ENCODE measurements around the gene CERS1.

CERS1 gene

DNA sequence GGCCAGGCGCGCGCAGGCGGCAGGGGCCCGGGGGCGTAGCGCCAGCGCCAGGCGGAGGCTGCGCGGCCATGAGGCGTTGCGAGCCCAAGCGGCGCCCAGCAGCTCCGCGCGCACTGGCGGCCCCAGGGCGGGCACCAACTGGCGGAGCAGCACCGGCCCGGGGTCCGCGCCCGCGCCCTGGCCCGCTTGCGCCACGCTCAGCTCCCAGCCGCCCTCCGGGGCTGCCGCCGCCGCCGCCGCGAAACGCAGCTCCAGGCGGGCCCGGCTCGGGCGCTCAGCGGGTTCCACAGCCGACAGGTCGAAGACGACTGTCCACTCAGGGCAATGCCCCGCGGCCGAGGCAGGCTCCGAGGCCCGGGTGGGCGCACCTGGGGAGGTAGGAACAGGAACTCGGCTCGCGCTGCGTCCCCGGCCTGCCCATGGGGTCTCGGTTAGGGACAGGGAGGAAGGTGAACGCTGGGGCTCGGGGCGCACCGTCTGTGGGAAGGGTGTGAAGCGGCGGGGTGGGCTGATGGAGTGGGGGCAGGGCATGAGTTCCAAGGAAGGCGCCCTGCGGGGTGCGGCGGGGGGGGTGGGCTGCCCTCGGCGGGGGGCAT, 26.8 kb downstream of the CERS1 start:
- DNase-seq: no peak

GRCh38 chr19:18868380-18869022, 27.5 kb downstream of the CERS1 start:
- DNase-seq: no peak

GRCh38 chr19:18867751-18868150, 28.2 kb downstream of the CERS1 start:
- no peak for DNase-seq

DNA sequence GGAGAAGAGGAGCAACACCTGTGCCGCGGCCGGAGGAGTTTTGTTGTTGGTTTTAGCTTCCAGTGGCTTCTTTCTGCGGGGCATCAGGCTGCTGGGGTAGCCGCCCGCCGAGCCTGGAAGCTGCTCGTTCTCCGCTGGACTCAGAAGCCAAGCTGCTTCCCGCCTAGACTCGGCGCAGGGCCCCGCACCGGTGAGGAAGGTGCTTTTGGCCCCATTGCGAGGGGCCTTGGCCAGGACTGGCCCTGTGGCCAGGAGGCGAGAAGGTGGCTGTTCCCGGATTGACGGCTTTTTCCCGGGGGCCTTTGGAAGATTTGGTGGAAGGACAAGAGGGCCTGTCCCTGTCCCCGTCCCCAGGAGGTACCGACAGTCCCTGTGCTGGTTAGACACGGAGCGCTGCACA, 28.8 kb downstream of the CERS1 start:
- no peak for DNase-seq

- DNase-seq: no peak
Observed at GRCh38 chr19:18866800-18867123, 29.2 kb downstream of the CERS1 start.

GRCh38 chr19:18865973-18866799, 29.8 kb downstream of the CERS1 start:
- peak; percentile 89 for DNase-seq

- no peak for DNase-seq
Observed at GRCh38 chr19:18865106-18865972, 30.6 kb downstream of the CERS1 start.

DNA sequence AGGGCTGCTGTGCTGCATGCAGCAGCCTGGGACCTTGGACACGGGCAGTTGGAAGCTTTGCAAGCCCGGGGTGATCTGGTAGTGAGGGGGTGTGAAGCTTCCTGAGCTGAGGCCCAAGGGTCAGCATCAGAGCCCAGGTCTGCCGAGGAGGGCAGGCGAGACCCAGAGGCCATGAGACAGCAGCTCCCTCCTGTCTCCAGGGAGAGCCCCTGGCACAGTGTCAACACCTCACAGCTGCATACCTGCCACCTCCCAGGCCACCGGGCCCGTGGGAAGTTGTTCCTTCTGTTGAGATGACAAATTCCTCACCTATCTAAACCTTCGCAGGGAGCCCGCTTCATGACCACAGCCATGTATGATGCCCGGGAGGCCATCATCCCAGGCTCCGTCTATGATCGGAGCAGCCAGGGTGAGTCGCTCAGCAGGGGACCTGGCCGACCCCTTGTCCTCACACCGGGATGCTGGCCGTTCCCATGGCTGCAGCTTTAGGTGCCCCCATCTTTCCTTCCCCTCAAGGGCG, 32.1 kb downstream of the CERS1 start:
- DNase-seq: no peak

DNA sequence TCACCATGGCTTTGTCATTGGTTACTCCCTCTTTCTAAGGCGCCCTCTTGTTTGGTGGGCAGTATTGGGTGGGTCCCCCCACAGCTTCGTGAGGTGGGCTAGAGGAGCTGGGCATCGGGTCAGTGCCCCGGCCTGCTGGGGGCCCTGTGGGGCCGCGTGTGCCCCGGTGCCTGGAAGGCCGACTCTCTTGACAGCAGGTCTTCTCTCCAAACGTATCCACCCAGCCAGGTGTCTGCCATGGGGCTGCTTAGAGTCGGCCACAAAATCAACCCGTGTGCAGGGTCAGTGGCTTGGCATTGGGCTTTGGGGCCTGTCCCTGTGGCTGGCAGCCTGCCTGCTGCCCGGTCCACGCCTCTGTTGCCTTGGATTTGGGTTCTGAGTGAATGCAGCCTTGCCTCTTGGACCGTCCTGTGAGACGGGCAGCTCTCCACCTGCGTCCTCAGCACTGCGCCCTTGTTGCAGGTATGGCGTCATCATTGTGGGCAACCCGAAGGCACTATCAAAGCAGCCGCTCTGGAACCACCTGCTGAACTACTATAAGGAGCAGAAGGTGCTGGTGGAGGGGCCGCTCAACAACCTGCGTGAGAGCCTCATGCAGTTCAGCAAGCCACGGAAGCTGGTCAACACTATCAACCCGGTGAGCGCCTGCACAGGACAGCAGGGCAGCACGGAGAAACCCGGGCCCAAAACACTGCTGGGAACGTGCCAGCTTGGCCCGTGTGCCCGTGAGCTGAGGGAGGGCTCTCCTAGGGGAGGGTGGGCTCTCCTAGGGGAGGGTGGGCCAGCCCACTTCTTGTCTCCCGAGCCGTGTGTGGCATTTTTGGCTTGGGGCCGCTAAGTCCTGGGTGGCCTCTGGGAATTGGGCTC, 32.7 kb downstream of the CERS1 start:
- no peak for DNase-seq

GRCh38 chr19:18861917-18862316, 34.0 kb downstream of the CERS1 start:
- no peak for DNase-seq

DNA sequence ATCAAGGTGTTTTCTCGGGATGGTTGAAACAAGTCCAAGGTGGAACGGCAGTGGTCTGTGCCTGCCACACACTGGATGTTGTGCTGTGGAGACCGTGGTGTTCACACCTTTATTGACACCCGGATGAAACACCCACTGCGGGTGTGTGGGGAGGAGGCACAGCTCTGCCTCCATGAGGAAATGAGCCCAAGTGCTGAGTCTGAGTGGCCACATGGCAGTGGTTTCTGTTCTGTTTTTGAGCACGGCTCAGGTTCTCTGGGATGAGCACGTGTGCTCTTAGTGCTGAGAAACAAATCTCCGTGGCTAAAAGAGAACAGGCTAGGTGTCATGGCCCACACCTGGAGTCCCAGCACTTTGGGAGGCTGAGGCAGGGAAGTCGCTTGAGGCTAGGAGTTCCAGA, 34.7 kb downstream of the CERS1 start:
- no peak for DNase-seq

DNA sequence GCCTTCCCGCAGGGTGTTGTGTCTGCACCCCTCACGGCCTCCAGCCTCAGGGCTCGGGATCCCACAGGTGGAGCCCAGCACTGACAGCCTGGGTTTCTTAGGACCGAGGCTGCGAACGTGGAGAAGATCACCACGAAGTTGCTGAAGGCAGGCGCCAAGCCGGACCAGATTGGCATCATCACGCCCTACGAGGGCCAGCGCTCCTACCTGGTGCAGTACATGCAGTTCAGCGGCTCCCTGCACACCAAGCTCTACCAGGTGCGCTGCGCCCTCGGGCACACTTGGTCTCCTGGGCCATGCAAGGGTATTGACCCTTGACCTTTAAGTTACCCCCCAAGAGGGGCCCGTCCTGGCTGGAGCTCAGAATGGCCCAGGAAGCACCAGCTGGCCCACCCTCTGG, 35.2 kb downstream of the CERS1 start:
- DNase-seq: no peak

DNA sequence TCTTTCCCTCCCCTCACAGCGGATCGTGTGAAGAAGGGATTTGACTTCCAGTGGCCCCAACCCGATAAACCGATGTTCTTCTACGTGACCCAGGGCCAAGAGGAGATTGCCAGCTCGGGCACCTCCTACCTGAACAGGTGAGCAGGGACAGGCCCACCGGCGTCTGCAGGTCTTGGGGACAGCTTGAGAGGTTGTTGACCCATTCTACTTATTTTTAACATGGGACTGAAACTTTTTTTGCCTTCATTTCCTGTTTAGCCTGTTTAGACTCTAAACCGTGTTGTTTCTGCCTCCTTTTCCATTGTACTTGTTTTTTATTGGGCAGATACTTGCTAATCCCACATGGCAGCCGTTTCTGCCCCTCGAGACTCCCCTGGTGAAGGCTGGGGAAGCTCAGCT, 35.7 kb downstream of the CERS1 start:
- DNase-seq: no peak

- no peak for DNase-seq
Observed at GRCh38 chr19:18859676-18860301, 36.2 kb downstream of the CERS1 start.

- no peak for DNase-seq
Observed at GRCh38 chr19:18858906-18859646, 36.9 kb downstream of the CERS1 start.

DNA sequence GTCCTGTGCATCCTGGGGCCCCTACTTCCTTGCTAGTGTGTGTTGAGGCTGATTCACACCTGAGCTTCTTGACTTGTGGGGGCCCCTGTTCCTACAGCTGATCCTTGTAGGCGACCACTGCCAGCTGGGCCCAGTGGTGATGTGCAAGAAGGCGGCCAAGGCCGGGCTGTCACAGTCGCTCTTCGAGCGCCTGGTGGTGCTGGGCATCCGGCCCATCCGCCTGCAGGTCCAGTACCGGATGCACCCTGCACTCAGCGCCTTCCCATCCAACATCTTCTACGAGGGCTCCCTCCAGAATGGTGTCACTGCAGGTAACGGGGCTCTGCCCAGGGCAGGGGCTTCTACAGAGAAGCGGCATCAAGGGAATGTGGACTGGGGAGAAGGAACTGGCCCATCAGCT, 38.7 kb downstream of the CERS1 start:
- DNase-seq: no peak

DNA sequence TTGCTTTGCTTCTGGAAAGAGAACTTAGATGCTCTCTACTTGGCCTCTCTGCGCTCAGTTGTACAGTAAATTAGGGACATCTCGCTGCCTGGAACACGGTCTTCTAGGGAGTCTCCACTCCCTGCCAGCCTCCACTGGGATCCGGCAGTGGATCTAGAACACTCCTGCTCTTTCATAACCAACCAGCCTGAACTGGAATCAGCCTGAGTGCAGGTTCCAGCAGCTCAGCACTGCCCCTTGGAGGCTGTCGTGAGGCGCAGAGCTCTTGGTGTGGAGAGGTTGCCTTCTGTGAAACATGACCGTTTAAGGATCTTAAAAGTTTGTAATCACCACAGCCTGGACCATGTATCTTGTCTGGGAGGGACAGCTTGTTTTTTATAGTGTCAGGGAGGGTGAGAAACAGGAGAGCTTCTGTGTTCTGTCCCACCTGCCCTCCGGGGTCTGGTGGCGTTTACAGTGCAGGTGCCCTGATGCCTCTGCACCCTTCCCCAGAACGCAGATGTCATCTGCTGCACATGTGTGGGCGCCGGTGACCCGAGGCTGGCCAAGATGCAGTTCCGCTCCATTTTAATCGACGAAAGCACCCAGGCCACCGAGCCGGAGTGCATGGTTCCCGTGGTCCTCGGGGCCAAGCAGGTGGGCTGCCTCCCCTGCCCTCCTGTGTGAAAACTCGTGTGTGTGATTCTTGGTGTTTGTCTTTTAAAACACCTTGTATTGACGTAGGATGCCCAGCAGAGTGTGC, 39.4 kb downstream of the CERS1 start:
- no peak for DNase-seq

DNA sequence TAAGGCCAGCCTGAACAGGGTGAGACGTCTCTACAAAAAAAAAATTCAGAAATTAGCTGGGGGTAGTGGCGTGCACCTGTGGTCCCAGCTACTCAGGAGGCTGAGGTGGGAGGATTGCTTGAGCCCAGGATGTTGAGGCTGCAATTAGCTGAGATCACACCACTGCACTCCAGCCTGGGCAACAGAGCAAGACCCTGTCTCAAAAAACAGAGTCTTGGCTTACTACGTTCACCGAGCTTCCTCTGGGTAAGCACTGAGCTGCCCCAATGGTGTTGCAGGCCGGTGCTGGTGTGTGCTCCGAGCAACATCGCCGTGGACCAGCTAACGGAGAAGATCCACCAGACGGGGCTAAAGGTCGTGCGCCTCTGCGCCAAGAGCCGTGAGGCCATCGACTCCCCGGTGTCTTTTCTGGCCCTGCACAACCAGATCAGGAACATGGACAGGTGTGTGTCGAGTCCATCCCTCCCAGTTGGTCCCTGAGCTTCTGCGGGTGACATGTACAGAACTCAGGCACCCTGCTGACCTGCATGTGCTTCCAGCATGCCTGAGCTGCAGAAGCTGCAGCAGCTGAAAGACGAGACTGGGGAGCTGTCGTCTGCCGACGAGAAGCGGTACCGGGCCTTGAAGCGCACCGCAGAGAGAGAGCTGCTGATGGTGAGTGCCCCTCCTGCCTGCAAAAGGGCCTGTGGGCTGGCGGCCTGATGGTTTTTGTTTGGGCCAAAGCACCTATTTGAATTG, 40.1 kb downstream of the CERS1 start:
- DNase-seq: no peak

- DNase-seq: no peak
Observed at GRCh38 chr19:18854982-18855381, 41.0 kb downstream of the CERS1 start.
